T-helper 1 cell treated with Interleukin-12 subunit alpha and Interleukin-12 subunit beta and Interleukin-4 antibody, amounts not matched to agents 30 μg/mL and 1 μg/mL, for 36 hours (primary cell): ENCODE data around the gene ARHGAP12.

Source experiments
- H3K27ac Mint-ChIP-seq: one replicate; pipeline ENCODE4 v1.8.0; 2021; ENCODE audit warnings: mild to moderate bottlenecking, mixed read lengths
- H3K27me3 Mint-ChIP-seq: one replicate; pipeline ENCODE4 v1.8.0; 2021; ENCODE audit warnings: low read depth, mixed read lengths
- H3K36me3 Mint-ChIP-seq: one replicate; pipeline ENCODE4 v1.8.0; 2021; ENCODE audit warnings: low read depth, mixed read lengths
- H3K4me1 Mint-ChIP-seq: one replicate; pipeline ENCODE4 v1.8.0; 2021; ENCODE audit warnings: low read depth, mixed read lengths
- H3K4me3 Mint-ChIP-seq: one replicate; pipeline ENCODE4 v1.8.0; 2021; ENCODE audit warnings: mild to moderate bottlenecking, moderate library complexity, mixed read lengths
- H3K9me3 Mint-ChIP-seq: one replicate; pipeline ENCODE4 v1.8.0; 2021; ENCODE audit warnings: mixed read lengths

Gene ARHGAP12

DNA sequence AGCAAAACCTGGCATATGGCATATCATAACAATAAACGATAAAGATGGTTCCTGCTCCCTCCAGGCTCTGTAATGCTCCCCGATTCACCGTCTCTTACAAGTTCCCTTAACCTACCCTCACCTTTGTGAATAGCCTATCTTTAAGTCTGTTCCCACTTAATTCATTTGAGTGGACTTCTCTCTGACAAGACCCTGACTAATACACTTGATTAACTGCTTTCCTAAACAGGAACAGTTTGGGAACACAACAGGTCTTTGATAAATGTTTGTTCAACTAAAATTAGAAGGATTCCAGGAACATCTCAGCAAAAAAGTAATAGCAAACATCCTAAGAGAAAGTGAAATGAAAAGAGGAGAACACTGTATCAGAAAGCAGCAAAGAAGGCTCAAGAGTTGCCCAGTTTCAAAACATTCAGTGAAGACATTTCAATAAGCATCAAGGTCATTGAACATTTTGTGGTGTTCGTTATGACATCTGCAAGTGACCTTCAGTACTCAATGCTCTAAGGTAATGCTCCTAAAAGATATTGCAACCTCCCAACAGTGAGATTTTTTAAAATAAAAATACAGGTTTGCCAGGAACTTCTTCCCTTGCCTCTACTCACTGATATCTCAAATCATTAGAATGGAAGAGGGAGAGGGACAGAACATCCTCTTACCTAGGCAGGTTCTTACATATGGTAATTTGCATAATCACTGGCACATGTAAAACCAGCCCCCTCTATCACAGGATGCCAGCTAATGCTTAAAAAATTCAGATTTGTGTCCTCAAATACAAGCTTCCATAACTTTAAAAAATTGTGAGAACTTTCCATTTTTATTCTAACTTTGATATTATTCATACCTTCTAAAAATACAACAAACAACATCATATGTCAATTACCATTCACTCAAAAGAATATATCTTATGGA, 11.4 kb upstream of the ARHGAP12 start:
- H3K9me3 Mint-ChIP-seq: no peaks in the 10 kb centered on the region
- no peaks in the 10 kb centered on the region for H3K36me3 Mint-ChIP-seq
- no peak overlapping the region for H3K4me3 Mint-ChIP-seq
- H3K4me1 Mint-ChIP-seq: peaks cover 7% of the 10 kb centered on the region
- peaks cover 4% of the 10 kb centered on the region for H3K27me3 Mint-ChIP-seq
- H3K27ac Mint-ChIP-seq: no peak overlapping the region

DNA sequence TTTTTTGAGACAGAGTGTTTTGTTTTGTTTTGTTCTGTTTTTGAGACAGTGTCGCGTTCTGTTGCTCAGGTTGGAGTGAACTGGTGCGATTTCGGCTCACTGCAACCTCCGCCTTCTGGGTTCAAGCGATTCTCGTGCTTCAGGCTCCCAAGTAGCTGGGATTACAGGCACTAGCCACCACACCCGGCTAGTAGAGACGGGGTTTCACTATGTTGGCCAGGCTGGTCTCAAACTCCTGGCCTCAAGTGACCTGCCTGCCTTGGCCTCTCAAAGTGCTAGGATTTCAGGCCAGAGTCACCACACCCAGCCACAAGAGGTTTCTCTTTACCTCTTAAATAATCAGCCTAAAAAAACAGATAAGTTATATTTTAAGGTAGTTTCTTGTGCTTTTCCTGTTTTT, 8.7 kb upstream of the ARHGAP12 start:
- Mint-ChIP-seq H3K36me3 (no peaks in the 10 kb centered on the region), H3K4me3 (no peak overlapping the region), H3K4me1 (peaks cover 7% of the 10 kb centered on the region), H3K27ac (no peak overlapping the region), H3K9me3 (no peaks in the 10 kb centered on the region), H3K27me3 (peaks cover 4% of the 10 kb centered on the region)

DNA sequence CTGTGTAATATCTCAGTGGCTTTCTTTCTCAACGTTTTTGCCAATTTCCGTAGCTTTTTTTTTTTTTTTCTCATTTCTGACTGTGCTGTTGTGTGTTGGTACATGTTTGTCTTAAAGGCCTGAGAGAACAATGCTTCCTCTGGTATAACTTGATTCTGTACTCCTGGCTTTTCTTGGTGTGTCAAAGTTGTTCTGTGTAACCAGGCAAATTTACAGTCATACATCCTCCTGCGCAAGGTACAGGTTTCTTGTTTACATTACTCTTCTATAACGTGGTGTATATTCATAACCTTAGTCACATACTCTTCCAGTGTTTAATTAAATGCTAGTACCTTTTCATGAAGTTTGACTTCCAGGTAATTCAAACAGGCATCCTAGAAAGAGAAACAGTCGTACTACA, 8.3 kb upstream of the ARHGAP12 start:
- no peak overlapping the region for H3K27ac Mint-ChIP-seq
- peaks cover 4% of the 10 kb centered on the region for H3K27me3 Mint-ChIP-seq
- H3K4me1 Mint-ChIP-seq: peaks cover 7% of the 10 kb centered on the region
- no peaks in the 10 kb centered on the region for H3K36me3 Mint-ChIP-seq
- no peaks in the 10 kb centered on the region for H3K9me3 Mint-ChIP-seq
- no peak overlapping the region for H3K4me3 Mint-ChIP-seq

DNA sequence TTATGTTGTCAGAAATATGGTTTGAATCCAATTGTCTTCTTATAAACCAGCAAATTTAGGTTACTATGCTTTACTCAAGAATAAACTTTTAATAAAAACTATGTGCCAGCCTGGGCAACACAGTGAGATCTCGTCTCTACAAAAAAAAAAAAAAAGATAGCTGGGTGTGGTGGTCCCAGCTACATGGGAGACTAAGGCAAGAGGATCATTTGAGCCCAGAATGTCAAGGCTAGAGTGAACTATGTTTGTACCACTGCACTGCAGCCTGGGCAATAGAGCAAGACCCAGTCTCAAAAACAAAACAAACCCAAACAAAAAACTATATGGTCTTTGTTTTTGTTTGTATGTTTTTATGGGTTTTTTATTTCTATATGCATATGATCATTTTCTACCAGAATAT, 7.5 kb upstream of the ARHGAP12 start:
- Mint-ChIP-seq H3K36me3 (no peaks in the 10 kb centered on the region), H3K27ac (no peak overlapping the region), H3K4me1 (peaks cover 4% of the 10 kb centered on the region), H3K4me3 (no peak overlapping the region), H3K27me3 (peaks cover 5% of the 10 kb centered on the region), H3K9me3 (no peaks in the 10 kb centered on the region)

DNA sequence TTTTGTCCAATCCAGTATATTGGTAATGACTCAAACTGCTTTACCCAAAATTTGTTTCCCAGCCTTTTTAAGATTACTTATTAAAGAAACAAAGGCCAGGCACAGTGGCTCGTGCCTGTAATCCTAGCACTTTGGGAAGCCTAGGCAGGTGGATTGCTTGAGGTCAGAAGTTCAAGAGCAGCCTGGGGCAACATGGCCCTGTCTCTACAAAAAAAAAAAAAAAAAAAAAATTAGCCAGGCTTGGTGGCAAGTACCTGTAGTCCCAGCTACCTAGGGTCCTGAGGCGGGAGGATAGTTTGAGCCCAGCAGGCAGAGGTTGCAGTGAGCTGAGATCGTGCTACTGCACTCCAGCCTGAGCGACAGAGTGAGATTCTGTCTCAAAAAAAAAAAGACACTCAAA, 7.0 kb upstream of the ARHGAP12 start:
- Mint-ChIP-seq H3K9me3 (no peaks in the 10 kb centered on the region), H3K4me3 (no peak overlapping the region), H3K36me3 (no peaks in the 10 kb centered on the region), H3K27ac (no peak overlapping the region), H3K4me1 (peaks cover 4% of the 10 kb centered on the region), H3K27me3 (peaks cover 8% of the 10 kb centered on the region)

DNA sequence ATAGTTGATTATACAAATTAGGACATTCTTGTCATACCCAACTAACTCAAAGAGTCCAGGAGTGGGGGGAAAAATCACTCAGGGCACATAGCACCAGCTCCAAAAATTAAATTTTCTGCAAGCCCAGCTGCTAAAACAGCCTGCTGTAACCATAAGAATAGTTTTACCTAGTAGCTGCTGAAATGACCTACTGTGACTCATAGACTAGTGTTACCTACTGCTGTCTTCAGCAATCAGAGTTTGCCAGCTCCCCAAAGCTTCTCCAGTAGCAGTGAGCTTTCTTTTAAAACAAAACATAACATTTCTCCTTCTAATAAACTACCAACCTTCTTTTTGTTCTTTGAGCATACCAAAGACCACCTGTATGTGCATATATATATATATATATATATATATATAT, 4.2 kb upstream of the ARHGAP12 start:
- peaks cover 13% of the 10 kb centered on the region for H3K4me1 Mint-ChIP-seq
- peaks cover 13% of the 10 kb centered on the region for H3K27me3 Mint-ChIP-seq
- no peaks in the 10 kb centered on the region for H3K9me3 Mint-ChIP-seq
- no peak overlapping the region for H3K4me3 Mint-ChIP-seq
- no peak overlapping the region for H3K27ac Mint-ChIP-seq
- H3K36me3 Mint-ChIP-seq: no peaks in the 10 kb centered on the region

DNA sequence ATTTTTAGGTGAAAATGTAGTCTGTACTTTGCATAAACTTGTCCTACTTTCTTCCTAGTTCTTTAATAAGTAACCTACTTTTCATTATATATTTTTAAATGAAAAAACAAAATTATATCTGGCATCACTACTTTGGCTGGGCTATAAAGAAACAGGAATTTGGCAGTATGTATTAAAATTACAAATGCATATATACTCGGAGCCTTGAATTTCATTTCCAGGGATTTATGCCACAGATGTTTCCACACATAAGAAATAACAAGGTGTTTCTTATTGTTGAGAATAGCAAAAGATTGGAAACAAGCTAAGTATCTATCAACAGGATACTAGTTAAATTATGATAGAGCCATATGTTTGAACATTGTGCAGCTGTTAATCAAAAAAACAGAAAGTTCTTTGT, 2.2 kb upstream of the ARHGAP12 start:
- Mint-ChIP-seq H3K27ac (no peak overlapping the region), H3K4me3 (no peak overlapping the region), H3K9me3 (no peaks in the 10 kb centered on the region), H3K4me1 (peaks cover 23% of the 10 kb centered on the region), H3K27me3 (peaks cover 15% of the 10 kb centered on the region), H3K36me3 (no peaks in the 10 kb centered on the region)

DNA sequence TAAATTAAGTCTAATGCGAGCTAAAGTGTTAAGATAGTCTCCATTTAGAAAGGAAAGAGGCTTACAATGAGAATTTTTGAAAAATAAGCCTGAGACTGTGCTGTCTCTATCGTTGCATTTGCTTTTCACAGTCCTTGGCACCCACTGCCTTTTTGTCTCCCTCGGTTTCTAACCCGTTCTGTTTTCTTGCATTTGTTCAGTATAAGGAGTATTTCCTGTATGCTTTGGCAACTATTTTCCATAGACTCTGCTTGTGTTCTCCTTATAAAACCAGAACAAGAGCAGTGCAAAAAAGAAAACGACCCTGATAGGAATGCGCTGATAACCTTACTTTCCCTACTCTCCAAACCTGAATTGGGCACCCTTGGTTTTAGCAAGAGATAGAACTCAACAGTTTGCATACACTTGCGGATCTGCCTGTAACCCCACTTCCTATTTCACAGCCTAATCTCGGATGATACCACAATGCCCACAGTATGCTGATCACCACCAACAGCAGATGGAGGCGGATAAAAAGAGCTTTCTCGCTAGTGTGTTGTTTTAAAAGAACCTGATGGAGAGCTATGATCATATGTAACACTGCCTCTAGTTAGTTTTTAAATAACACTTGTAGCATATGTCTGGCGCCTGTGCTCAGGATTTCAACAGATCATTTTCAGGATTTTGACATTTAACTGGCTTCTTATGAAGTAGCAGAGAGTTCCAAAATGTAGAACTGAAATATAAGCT, 1.6 kb upstream of the ARHGAP12 start:
- Mint-ChIP-seq H3K27ac (peak overlapping the region; percentile 42), H3K36me3 (no peaks in the 10 kb centered on the region), H3K4me3 (peak overlapping the region; percentile 78), H3K27me3 (peaks cover 15% of the 10 kb centered on the region), H3K9me3 (no peaks in the 10 kb centered on the region), H3K4me1 (peaks cover 23% of the 10 kb centered on the region)

DNA sequence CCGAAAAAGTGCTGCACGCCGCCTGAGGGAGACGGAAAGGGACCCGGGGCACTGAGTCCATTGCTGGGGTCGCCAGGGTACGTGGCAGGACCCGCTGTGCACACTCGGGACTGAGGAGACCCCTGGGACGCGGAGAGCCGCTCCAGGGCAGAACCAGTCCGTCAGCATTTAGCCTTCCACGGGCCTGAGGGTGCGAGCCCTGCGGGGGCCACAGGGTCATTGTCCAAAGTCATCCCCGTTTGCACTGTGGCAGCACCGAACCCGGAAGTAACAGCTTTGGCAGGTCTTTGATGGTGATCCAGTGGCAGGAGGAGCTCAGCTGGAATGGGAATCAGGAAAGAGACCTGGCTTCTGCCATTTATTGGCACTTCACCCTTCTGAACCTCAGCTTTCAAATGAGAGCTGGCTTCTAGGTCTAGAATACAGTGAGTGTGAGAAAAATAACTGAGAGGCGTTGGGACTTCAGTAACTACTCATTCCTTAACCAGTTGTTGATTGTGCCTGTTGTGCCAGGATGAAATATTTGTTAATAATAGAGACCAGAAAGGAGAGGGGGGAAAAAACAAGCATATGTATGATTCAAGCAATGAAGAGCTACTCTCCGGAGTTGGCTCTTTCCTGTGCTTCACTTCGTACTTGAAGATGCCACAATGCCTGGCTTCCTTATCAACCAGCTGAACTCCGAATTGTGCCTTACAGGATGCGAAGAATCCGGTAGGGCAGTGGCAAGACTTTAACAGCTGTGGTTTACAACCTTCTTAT, 811 bp upstream of the ARHGAP12 start:
- Mint-ChIP-seq H3K9me3 (no peaks in the 10 kb centered on the region), H3K27me3 (peaks cover 15% of the 10 kb centered on the region), H3K27ac (peak overlapping the region; percentile 34), H3K4me3 (peak overlapping the region; percentile 78), H3K36me3 (no peaks in the 10 kb centered on the region), H3K4me1 (peaks cover 25% of the 10 kb centered on the region)

DNA sequence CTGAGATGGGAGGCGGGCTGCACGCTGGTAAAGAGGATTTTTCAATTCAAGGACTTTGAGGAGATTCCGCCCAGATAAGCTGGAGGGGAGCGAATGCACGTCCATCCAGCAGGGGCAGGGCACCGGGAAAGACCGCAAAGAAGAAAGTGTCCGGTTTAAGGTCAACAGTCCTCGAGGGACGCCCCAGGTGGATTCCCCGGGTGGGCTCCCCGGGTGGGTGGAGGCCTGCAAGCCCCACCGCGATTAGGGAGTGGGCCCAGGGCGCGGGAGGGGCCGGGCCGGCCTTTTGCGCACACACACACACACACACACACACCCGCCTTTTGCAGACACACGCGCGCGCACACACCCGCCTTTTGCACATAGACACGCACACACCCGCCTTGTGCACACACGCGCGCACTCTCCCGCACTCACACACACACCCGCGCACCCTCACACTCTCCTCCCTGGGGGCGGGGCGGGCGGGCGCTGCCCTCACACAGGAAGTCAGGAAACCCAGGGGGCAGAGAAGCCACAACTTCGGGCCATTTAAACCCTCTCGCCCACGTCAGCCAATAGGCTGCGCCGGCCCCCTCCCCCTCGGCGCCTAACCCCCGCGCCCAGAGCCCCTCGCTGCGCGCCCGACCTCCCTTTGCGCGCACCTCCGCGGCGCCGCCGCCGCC, 615 bp downstream of the ARHGAP12 start:
- Mint-ChIP-seq H3K4me1 (peaks cover 31% of the 10 kb centered on the region), H3K36me3 (no peaks in the 10 kb centered on the region), H3K27ac (peak overlapping the region; percentile 76), H3K4me3 (peak overlapping the region; percentile 88), H3K9me3 (no peaks in the 10 kb centered on the region), H3K27me3 (peaks cover 15% of the 10 kb centered on the region)

DNA sequence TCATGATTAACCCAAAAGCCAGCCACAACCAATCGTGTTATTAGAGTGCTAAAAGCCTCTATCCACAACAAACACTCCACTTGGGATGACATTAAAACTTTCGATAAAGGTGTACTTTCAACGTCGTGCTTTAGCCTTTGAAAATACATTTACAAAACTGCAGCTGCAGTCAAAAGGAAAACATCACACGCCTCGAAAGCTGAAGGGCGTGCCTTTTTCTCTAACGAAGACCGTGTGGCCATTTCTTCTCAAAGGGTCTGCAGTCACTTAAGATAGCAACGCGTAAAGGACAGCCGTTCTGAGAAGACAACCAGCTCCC, 1.1 kb downstream of the ARHGAP12 start:
- no peaks in the 10 kb centered on the region for H3K36me3 Mint-ChIP-seq
- H3K4me3 Mint-ChIP-seq: peak overlapping the region; percentile 88
- peak overlapping the region; percentile 76 for H3K27ac Mint-ChIP-seq
- H3K4me1 Mint-ChIP-seq: peaks cover 32% of the 10 kb centered on the region
- no peaks in the 10 kb centered on the region for H3K9me3 Mint-ChIP-seq
- H3K27me3 Mint-ChIP-seq: peaks cover 15% of the 10 kb centered on the region

DNA sequence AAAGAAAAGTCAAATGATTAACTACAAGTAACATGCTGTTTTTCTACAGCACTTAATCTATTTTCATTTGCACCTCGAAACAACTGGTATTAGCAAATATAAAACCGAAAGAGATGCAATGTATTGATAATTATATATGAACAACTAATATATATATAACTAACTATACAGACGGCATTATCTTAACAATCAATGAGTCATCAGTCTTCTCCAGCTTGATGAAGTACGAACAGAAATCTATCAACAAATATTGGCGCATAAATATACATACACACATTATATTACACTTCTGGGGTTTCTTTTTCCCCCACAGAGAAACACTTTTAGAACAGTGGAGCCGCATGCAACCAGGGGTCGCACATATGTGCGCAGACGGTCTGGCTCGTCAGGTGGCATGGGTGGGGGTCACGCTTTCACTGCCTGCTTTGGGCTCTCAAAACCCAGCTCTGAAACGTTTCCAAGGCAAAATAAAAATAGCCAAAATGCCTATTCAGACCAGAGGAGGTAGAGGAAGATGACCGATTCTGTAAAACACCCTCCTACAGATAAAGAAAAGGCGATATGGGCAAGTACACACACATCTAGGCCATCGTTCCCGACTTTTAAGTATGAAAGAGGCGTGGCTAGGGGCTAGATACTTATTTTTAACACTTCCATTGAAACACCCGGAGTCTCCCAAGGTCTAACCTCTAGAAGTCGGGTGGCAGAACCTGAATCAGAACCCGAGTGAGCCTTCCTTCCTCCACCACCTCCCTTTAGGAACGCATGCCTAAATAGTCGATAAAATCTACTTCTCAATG, 1.7 kb downstream of the ARHGAP12 start:
- peak overlapping the region; percentile 88 for H3K4me3 Mint-ChIP-seq
- H3K9me3 Mint-ChIP-seq: no peaks in the 10 kb centered on the region
- no peaks in the 10 kb centered on the region for H3K36me3 Mint-ChIP-seq
- peaks cover 32% of the 10 kb centered on the region for H3K4me1 Mint-ChIP-seq
- H3K27me3 Mint-ChIP-seq: peaks cover 15% of the 10 kb centered on the region
- H3K27ac Mint-ChIP-seq: peak overlapping the region; percentile 76

DNA sequence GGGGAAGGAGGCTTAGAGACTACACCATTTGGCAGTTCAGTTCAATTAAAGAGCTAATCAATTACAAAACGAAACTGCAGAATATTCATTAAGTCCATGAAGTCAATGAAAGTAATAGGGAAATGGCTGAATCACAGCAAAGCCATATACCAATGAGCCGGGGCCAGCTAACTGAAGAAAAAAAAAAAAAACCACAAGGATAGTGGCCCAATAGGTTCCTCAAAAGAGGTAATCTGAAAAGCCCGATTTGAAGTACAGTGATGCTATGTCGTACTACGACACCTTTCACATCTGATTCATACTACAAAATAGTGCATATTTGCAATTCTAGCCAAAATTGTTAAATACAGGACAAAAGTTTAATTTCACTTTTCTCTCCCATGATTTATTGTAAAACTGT, 2.5 kb downstream of the ARHGAP12 start:
- no peaks in the 10 kb centered on the region for H3K9me3 Mint-ChIP-seq
- H3K36me3 Mint-ChIP-seq: no peaks in the 10 kb centered on the region
- no peak overlapping the region for H3K4me3 Mint-ChIP-seq
- no peak overlapping the region for H3K27ac Mint-ChIP-seq
- peaks cover 14% of the 10 kb centered on the region for H3K27me3 Mint-ChIP-seq
- H3K4me1 Mint-ChIP-seq: peaks cover 35% of the 10 kb centered on the region

DNA sequence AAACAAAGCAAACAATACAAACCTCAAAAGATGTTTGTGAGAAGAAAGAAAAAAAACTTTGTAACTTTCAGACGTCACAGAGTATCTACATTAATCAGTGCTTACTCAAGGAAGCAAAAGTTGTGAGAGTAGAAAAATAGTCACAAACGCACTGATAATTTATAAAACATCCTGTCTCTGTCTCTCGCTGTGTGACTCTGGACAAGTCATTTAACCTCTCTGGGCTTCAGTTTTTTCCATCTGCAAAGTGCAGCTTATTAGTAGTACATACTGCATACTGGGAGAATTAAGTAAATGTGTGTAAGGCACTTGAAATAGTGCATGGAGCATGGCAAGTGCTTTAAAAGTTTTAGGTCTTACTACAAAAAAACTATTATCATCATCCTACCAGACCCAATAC, 3.8 kb downstream of the ARHGAP12 start:
- no peaks in the 10 kb centered on the region for H3K9me3 Mint-ChIP-seq
- no peaks in the 10 kb centered on the region for H3K36me3 Mint-ChIP-seq
- H3K27ac Mint-ChIP-seq: no peak overlapping the region
- peaks cover 6% of the 10 kb centered on the region for H3K27me3 Mint-ChIP-seq
- no peak overlapping the region for H3K4me3 Mint-ChIP-seq
- H3K4me1 Mint-ChIP-seq: peaks cover 34% of the 10 kb centered on the region
